Measurements from ENCODE around the gene KNDC1.
"Not testable (repeated sequence)": the region's sequence is repeated elsewhere in the genome, so short reads cannot be mapped to it uniquely, and the experiment has no call there.

KNDC1 gene

DNA sequence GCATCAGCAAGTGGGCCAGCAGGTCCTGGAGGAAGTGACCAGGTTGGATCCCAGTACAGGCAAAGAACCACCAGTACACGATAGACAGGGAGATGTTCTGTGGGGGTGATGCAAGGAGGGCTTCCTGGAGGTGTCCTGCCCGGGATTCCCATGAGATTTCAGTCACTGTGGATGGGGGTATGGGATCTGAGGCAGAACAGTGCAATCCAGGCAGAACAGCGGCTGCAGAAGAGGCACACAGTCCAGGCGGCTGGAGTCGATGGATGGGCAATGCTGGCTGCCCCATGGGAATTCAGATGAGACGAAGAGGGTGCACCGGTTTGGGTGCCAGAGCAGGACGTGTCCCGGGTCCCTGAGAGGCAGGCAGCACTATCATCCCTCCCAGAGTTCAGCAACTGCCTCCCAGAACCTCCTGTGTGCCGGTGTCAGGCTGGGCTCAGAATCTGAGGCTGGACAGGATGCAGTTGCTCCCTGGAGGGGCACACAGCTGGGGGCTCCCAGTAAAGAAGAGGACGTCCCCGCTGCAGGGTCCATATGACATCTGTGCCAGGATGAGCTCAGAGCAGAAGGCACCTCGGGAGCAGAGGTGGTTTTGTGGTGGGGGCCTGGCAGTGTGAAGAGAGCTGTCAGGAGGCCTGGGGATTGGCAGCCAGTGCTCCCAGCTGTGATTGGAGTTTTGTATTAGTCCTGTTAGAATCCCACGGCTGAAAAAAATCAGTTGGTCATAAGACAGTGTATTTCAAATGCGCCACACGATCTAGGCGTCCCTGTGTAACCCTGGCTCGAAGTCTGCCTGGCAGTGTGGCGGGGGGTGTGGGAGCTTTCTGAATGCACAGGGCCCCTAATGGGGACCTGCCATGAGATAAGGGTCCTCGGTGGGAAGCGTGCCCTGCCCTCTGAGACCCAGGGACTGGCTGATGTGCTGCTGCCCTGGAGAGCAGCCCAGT, 3.2 kb downstream of the KNDC1 start:
- DNase-seq (ENCODE audit: low read depth) = no peak

DNA sequence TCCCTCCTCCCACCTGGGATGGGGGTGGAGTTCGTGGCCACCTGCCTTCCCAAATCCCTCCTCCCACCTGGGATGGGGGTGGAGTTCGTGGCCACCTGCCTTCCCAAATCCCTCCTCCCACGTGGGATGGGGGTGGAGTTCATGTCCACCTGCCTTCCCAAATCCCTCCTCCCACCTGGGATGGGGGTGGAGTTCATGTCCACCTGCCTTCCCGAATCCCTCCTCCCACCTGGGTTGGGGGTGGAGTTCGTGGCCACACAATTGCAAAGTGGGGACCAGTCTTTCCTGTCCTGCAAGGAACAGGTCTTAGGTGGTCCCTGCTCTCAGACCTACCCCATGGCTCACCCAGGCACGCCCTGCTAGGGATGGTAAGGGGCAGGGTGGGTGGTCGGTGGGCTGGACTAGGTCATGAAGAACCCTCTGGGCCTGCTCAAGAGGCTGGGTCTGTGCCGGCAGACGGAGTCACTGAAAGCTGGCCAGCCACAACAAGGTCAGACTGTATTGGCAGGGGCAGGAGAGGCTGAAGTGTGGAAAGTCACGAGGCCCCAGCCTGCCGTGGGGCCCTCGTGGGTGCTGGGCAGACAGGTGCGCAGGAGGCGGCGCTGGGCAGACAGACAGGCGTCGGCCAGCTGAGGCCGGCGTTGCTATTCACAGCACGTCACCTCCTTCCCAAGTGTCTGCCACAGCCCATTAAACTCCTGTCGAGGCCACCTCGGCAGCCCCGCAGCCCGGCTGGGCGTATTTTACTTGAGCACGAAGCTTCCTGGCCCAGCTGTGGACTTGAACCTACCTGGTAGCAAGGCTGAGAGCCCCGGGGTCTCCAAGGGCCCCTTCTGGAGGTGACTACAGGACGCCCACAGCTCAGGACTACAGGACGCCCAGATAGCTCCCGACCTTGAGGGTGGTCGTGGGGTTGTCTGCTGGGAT, 4.1 kb downstream of the KNDC1 start:
- DNase-seq (ENCODE audit: low read depth) = no peak

DNA sequence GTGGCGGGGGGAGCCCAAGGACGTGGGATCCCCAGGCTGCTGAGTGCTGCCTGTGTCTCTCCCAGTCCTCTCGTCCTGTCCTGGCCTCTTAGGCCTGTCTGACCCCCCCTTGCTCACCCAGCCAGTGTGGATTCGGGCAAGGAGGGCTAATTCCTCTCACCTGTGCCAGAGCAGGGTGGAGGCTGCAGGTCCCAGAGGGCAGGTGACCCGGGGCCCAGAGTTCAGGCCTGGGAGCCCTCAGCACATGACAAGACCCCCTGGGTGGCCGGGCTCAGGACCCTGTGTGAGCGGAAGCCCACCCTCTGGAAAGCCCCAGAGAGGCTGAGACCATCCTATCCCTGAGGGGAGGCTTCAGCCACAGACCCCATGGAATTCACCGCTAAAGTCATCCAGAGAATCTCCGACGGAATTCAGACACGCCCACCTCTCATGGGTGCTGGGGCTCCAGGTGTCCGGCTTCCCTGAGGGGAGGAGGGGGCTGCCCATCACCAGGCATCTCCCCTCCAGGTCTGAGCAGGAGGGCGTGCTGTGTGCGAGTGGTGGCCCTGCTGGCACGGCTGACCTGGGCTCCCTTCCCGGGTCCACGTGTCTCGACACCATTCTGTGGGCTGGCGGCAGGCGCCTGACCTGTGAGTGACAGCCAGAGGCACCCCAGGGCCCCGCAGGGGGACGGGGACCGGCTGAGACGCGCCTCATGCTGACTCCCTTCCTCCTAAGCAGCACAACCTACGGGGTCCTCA, 5.0 kb downstream of the KNDC1 start:
- no peak for DNase-seq (ENCODE audit: low read depth)

DNA sequence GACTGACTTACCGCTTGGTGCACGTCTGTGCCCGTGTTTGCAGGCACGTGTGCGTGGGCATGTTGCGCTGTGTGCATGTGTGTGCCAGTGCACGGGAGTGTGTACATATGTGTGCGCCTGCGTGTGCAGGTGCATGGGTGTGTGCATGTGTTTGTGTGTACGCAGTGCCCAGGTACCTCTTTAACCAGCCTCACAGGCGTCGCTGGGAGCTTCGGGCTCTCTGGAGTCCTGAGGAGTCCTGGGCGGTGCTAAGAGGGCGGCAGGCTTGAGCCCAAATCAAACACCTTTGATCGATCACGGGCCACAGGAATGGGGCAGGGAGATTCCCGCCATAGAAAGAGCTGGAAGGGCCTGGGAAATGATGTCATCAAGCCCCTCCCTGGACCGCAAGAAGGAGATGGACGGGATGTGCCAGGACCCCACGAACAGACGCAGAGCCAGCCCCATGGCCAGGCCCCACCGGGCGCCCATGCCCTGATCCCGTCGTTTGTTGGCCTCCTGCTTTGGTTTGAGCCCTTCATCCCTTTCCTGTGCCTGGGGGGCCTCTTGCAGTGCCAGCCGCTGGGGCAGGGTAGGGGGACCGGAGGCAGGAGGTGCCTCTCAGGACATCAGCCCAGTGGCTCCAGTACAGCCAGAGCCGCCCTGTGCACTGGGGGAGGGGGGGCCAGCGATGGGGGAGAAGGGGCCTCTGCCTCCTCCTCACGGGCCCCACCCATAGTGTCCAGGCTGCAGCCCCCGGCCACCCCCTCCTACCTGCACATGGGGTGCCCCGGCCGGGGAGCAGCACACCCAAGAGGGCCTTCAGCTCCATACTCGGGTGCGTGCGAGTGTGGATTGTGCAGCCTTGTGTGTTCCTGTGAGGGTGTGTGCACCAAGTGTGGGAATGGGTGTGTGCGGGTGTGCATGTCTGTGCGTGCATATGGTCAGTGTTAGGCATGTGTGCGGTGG, 5.8 kb downstream of the KNDC1 start:
- DNase-seq (ENCODE audit: low read depth) = no peak

DNA sequence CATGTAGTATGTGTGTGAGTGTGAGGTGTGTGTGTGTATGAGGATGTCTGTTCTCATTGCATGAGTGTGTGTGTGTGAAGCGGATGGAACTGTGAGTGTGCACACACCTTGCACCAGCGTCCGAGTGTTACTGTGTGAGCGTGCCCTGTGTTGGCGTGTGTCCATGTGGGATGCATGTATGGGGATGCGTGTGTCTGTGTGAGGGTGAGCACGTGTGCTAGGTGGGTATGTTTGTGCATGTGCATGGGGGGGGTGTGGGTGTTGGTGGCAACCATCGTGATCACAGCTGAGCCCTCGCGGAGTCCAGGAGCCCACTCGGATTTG, 6.4 kb downstream of the KNDC1 start:
- no peak for DNase-seq (ENCODE audit: low read depth)

DNA sequence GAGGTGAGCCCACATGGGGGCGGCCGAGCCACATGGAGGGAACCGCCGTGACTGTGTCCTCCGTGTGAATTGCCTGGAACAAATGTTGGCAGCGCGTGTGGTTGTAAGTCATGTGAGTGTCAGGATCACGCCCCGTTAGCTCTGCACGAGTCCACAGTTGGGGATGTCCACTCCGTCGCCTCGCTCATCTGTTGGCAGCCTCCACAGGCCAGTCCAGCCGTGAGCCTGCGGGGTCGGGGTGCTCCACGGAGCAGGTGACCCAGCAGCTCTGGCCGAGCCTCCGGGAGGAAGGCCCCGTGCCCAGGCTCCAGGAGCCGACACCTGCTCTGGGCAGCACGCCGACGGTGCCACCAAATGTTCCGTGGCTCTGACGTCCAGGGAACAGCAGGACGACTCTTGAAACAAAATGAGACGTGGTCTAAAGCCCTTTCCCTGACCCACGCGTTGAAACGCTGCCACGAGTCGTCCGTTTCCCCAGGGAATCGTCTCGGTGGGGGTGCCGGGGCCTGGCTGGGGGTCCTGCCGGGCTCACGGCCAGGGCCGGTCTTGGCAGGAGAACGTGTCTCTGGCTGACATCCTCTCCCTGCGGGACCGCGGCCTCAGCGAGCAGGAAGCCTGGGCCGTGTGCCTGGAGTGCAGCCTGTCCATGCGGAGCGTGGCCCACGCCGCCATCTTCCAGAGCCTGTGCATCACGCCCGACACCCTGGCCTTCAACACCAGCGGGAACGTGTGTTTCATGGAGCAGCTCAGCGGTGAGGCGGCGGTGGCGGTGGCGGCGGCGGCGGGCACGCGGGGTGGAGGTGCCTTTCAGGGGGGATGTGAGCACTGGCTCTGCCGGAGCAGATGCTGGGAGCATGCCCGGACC, 7.0 kb downstream of the KNDC1 start:
- no peak for DNase-seq (ENCODE audit: low read depth)

DNA sequence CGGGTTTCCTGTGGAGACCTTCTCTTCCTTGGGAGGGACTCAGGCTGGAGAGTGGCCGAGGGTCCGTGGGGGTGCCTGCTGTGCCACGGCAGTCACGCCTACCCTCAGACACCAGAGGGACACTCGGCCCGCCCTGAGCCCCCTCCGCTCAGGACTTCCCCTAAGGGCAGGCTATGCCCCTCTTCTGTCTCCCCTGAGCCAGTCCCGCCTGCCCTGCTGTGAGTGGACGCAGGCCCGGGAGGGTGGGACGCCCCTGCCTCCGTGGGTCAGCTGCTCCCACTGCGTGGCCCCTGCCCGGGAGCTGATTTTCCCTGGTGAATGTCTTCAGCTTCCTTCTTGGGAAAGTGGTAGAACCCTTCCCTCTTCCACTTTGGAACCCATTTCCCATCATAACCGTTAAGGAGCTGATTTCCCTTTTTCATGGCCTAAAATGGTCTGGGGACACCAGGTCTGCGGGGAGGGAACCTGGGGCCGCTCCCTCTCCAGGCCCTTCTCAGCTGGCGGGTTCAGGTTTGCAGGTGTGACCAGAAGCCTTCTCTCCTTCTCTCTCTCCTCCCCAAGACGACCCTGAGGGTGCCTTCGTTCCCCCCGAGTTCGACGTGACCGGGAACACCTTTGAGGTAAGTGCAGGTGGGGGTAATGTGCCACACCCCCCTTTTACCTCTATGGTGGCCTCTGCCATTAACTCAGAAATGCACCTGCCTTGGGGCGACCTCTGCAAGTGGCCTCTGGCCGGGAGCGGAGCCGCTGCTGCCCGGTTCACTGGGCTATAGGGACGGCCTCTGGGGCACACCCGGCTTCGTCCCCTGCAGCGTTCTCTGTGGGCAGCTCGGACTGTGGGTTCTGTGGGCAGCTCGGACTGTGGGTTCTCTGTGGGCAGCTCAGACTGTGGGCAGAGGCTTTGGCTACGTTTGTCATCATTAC, 7.9 kb downstream of the KNDC1 start:
- DNase-seq (ENCODE audit: low read depth) = no peak

DNA sequence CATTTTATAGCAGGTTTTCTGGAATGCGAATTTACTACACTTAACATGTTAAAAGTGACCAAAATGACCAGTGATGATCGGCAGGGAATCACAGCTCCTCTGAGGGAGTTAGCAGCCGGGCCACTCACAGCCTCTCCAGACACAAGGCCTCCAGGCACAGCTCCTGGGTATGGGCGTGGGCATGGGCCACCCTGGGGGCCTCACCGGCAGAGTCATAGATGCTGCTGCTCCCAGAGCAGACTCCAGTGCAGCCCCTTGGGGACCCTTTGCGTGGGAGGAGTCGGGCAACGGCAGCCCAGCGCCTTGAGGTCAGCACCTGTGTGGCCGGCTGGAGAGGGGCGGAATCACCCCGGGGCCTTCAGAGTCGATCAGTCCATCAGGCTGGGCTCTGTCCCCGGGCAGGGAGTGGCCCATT, 8.6 kb downstream of the KNDC1 start:
- DNase-seq (ENCODE audit: low read depth) = no peak

DNA sequence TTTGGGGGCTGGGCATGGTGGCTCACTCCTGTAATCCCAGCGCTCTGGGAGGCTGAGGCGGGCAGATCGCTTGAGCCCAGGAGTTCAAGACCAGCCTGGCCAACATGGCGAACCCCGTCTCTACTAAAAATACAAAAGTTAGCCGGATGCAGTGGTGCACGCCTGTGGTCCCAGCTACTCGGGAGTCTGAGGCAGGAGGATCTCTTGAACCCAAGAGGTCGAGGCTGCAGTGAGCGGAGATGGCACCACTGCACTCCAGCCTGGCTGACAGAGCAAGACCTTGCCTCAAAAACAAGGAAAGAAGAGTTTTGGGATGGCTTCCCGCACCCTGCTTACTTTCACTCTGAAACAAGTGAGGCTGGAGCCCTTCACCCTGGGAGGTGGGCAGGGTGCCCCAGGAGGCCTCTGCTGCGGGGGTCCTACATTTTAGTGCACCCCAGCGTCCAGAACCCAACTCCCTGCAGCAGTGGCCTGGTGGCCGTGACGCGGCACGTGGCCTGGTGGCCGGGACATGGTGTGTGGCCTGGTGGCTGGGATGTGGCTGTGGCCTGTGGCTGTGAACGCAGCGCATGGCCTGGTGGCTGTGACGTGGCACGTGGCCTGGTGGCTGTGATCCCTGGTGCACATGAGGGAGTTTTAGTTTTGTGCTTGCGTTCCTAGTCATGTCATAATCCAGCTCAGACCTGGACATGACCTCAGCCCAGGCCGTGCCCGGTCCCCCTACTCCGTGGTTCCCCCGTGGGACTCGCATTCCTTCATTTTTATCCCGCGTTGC, 9.3 kb downstream of the KNDC1 start:
- DNase-seq (ENCODE audit: low read depth) = no peak

DNA sequence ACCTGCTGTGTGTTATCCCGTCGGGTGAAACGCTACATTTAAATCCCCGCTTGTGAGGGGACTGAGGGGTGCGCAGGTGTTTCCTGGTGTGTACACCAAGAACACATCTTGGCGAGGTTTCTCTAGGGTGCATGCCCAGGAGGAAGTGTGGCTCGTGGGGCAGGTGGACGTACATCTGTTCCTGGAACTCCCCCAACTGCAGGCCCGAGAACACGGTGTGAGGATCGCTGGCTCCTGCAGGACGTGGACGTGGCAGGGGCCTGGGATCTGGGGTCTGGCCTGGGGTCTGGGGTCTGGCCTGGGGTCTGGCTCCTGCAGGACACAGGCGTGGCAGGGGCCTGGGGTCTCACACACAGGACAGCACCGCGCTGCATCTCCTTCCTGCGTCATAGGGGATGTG, 10.1 kb downstream of the KNDC1 start:
- no peak for DNase-seq (ENCODE audit: low read depth)

DNA sequence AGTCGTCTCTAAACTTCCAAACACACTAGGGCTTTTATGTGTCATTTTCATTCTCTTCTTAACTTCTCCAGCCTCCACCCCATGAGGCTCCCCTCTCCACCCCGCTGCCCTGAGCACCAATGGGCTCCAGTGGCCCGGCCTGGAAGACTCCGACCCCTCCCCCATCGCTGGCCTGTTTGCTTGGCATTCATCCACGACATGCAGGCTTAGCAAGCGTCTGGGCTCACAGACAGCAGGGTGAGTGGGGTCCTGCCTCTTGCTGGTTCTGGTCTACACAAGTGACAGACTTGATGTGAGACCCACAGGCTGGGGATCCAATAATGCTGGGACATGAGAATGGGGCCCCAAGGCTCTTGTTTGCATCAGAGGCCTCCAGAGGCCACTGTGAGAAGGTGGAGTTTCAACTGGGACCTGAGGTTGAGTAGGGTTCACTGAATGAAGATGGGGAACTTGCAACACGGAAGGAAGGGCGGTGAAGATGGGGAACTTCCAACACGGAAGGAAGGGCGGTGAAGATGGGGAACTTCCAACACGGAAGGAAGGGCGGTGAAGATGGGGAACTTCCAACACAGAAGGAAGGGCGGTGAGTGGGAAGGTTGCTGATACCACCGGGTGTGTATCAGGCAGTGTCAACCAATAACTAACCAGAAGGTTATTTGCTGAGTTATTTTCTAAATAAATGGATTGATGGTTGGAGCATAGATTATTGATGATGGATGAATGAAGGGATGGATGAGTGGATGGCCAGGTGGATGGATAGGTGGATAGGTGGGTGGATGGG, 14.0 kb downstream of the KNDC1 start:
- DNase-seq (ENCODE audit: low read depth) = no peak

DNA sequence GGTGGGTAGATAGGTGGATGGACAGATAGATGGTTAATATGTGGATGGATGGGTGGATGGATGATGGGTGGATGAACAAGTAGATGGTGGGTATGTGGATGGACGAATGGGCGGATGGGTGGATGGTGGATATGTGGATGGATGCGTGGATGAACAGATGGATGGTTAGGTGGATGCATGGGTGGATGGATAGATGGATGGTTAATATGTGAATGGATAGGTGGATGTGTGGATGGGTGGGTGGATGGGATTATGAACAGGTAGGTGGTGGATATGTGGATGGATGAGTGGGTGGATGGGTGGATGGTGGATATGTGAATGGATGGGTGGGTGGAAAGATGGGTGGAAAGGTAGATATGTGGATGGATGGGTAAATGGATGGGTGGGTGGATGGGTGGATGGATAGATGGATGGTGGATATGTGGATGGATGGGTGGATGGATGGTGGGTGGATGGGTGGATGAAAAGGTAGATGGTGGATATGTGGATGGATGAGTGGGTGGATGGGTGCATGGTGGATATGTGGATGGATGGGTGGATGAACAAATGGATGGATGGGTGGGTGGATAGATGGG, 14.8 kb downstream of the KNDC1 start:
- DNase-seq (ENCODE audit: low read depth) = no peak

DNA sequence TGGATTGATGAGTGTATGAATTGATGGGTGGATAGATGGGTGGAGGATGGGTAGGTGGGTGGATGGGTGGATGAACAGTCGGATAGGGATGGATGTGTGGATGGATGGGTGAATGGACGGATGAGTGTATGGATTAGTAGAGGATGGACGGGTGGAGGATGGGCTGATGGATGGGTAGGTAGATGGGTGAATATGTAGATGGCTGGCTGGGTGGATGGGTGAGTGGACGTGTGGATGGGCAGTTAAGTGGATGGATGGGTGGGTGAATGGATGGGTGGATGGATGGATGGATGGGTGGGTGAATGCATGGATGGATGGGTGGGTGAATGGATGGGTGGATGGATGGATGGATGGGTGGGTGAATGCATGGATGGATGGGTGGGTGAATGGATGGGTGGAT, 15.6 kb downstream of the KNDC1 start:
- not testable (repeated sequence) for DNase-seq (ENCODE audit: low read depth)

DNA sequence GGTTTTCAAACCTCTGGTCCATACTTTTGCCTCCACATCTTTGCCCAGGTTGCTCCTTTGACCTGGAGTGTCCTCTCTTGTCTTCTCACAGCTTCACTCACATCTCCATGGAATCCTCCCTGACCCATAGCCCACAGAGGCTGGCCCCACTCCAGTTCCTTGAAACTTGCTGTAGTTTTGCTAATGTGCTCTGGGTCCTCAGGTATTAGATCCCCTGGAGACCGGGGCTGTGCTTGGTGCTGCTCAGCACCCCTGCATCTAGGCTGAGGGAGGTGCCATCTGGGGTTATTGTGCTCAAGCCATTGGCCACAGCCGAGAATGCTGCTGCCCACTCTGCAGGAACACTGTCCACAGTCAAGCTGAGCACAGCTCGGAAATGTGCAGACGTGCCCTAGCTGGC, 16.5 kb downstream of the KNDC1 start:
- DNase-seq (ENCODE audit: low read depth) = no peak

DNA sequence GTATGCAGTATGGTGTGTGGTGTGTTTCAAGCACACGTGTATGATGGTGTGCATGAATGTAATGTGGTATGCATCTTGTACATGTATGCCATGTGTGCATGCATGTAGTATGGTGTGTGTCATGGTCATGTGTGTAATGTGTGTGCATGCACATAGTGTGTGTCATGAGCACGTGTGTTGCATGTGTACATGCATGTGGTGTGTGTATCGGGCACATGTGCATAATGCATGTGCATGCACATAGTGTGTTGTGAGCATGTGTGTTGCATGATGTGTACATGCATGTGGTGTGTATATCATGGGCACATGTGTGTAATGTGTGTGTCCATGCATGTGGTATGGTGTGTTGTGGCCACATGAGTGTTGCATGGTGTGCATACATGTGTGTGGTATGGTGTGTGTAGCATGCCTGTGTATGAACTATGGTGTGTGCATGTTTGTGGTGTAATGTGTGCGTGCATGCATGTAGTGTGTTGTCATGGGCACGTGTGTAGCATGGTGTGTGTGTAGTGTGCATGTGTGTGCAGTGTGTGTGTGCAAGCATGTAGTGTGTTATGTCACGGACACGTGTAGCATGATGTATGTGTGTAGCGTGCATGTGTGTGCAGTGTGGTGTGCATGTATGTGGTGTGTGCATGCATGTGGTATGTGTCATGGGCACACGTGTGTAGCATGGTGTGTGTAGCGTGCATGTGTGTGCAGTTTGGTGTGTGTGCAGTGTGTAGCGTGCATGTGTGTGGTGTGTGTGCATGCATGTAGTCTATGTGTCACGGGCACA, 17.6 kb downstream of the KNDC1 start:
- DNase-seq (ENCODE audit: low read depth) = no peak

DNA sequence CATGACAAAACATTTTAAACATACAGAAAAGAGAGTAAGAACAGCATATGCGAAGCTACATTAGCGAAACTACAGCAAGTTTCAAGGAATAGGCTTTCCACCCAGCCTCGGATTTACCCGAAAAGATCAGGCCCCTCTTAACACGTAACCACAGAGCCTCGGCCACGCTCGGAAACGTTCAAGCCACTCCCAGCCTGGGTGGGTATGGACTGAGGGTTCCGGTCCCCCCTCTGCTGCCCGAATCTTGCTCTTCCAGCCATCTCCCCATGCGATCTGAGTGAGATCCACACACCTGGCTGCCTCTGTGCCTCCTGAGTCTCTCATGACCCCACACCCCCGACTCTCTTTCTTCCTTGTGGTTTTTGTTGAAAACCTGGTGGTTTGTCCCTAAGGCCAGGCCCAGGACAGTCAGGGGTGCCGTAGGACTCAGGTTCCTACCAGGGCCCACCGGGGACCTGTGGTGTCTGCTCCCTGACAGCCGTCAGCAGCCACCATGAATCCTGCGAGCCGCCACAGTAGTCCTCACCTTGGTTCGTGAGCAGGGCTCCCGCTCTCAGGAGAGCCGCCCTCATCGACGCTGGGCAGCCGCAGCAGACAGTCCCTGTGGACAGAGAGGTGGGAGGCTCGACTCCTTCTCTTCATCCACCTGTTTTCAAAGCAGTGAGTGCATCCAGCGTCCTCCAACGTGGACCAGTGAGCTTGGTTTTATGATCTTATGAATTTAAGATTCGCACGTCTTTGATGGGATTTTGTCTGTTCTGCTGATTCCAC, 18.5 kb downstream of the KNDC1 start:
- DNase-seq (ENCODE audit: low read depth) = no peak
